GM23248 (cell line): ENCODE measurements around the gene RNF113B. TPM values are rescaled to one million over a fixed set of nuclear protein-coding genes. Genes with fewer than 3 reads are reported as not detected.

ENCODE experiments used
- DNase-seq: peaks from one replicate; pipeline ENCODE4 v3.0.0-alpha.2; 2015
- H2AFZ ChIP-seq: fragments of 200-600 bp; sonication (generic); 2 replicates; pipeline ENCODE4 v1.6.1; 2016; ENCODE audit warnings: antibody characterized with exemption
- H3F3A ChIP-seq: fragments of 200-600 bp; sonication (generic); 2 replicates; pipeline ENCODE4 v1.6.1; 2016; ENCODE audit warnings: mild to moderate bottlenecking, antibody characterized with exemption, mixed run types; ENCODE audit not compliant: insufficient read depth
- H3K27ac ChIP-seq: fragments of 200-600 bp; sonication (generic); 2 replicates; pipeline ENCODE4 v1.5.1; 2016; ENCODE audit warnings: mild to moderate bottlenecking
- H3K27me3 ChIP-seq: fragments of 200-600 bp; sonication (generic); replicated peaks from 2 replicates; pipeline ENCODE4 v1.6.1; 2016; ENCODE audit warnings: mild to moderate bottlenecking; ENCODE audit not compliant: insufficient read depth
- H3K36me3 ChIP-seq: fragments of 200-600 bp; sonication (generic); 2 replicates; pipeline ENCODE4 v1.6.1; 2016; ENCODE audit warnings: low read depth, mild to moderate bottlenecking
- H3K4me1 ChIP-seq: fragments of 200-600 bp; sonication (generic); 2 replicates; pipeline ENCODE4 v1.6.1; 2016; ENCODE audit warnings: mild to moderate bottlenecking; ENCODE audit not compliant: insufficient read depth
- H3K4me2 ChIP-seq: fragments of 200-600 bp; sonication (generic); one replicate; pipeline ENCODE4 v1.6.1; 2016; ENCODE audit warnings: mild to moderate bottlenecking; ENCODE audit not compliant: unreplicated experiment
- H3K4me3 ChIP-seq: fragments of 200-600 bp; sonication (generic); 2 replicates; pipeline ENCODE4 v1.5.1; 2016; ENCODE audit warnings: mild to moderate bottlenecking
- H3K79me2 ChIP-seq: fragments of 200-600 bp; sonication (generic); 2 replicates; pipeline ENCODE4 v1.6.1; 2016; ENCODE audit warnings: mild to moderate bottlenecking; ENCODE audit not compliant: insufficient read depth
- H3K9ac ChIP-seq: fragments of 200-600 bp; sonication (generic); 2 replicates; pipeline ENCODE4 v1.6.1; 2016; ENCODE audit warnings: mild to moderate bottlenecking
- H3K9me2 ChIP-seq: fragments of 200-600 bp; sonication (generic); 2 replicates; pipeline ENCODE4 v1.6.1; 2016; ENCODE audit warnings: mixed run types, mild to moderate bottlenecking, moderate library complexity; ENCODE audit not compliant: insufficient read depth
- H3K9me3 ChIP-seq: fragments of 200-600 bp; sonication (generic); one replicate; pipeline ENCODE4 v1.6.1; 2017; ENCODE audit warnings: low read depth
- H4K20me1 ChIP-seq: fragments of 200-600 bp; sonication (generic); 2 replicates; pipeline ENCODE4 v1.6.0; 2016; ENCODE audit not compliant: insufficient read depth
- EZH2 ChIP-seq: fragments of 200-600 bp; sonication (generic); IDR thresholded peaks from 2 replicates; pipeline ENCODE4 v1.6.1; 2018; ENCODE audit warnings: antibody characterized with exemption, mild to moderate bottlenecking; ENCODE audit not compliant: insufficient read depth, poor library complexity, severe bottlenecking
- EZH2phosphoT487 ChIP-seq: fragments of 200-600 bp; sonication (generic); IDR thresholded peaks from 2 replicates; pipeline ENCODE4 v1.6.1; 2018; ENCODE audit warnings: antibody characterized with exemption, moderate library complexity, mild to moderate bottlenecking, low read depth; ENCODE audit not compliant: insufficient read depth
- whole genome bisulfite sequencing, 2 experiments: methylation state at CpG; one replicate each; pipeline ENCODE4 v1.1.6; 2015 to 2017; ENCODE audit warnings: low lambda C conversion rate in 2 of 2, low coverage in 1 of 2; ENCODE audit errors: missing lambda C conversion rate in 2 of 2; 5-methylcytosine and 5-hydroxymethylcytosine counted together
- in situ Hi-C: fragments of 300-500 bp; cut with MboI; formaldehyde crosslinking; loops from 2 replicates; pipeline ENCODE4 v1.15.0; 2020
- polyA plus RNA-seq: library from polyadenylated mRNA; unstranded; fragments of >200 nt; fragmentation: Nextera tagmentation; extraction: Ambion mirVana; gene quantifications from 2 replicates; pipeline ENCODE4 v1.2.1, GENCODE V29; 2016
- total RNA-seq: library from RNA; depleted of rRNA; stranded (reverse); fragments of >200 nt; shearing (Covaris generic); gene quantifications from 2 replicates; pipeline ENCODE4 v1.2.3, GENCODE V29; 2014

RNF113B gene
- total and polyA plus RNA-seq, 2 experiments from 2014 or later, result not detected

DNA sequence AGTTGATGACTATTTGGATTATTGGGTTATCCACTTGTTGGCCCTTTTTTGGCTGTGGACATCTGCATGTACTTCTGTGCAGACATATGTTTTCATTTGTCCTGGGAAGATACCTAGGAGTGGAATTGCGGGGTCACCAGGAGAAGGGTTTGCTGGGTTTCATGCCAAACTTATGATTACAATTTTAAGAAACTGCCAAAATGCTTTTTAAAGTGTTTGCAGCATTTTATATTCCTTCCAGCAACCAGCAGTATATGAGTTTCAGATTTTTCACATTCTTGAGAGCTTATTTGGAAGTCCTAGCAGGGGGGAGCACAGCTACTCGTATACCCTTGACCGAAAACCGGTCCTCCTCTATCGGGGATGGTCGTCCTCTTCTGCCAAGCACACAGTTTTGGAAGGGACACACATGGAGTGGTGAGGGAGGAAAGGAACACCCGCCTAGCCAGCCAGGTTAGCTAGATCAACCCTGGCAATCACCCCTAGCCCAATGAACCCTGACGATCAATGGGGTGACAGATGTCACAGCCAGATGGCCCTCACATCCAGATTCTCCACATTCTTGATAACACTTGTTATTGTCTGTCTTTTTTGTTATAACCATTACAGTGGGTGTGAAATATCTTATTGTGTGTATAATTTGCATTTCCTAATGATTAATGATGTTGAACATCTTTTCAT, 26.7 kb upstream of the RNF113B start:
- Histone ChIP-seq H4K20me1 (no peaks in the 10 kb centered on the region), H3K4me1 (peaks cover 62% of the 10 kb centered on the region), H3K36me3 (no peaks in the 10 kb centered on the region), H3K27ac (peak overlapping the region; percentile 56), H3F3A (peaks cover 54% of the 10 kb centered on the region), H3K9me2 (no peaks in the 10 kb centered on the region), H3K9me3 (peaks cover 3% of the 10 kb centered on the region), H3K9ac (peak overlapping the region; percentile 10; the same call in 1 of the 2 replicates), H3K27me3 (no peaks in the 10 kb centered on the region), H3K79me2 (peaks cover 82% of the 10 kb centered on the region), H3K4me3 (peak overlapping the region; percentile 47), H2AFZ (peak overlapping the region; percentile 59; the same call in 1 of the 2 replicates), H3K4me2 (peak overlapping the region; percentile 56)
- no peak for TF ChIP-seq EZH2
- TF ChIP-seq EZH2phosphoT487, result no peak
- in situ Hi-C loops, result no loop called here
- WGBS, 2 experiments, result 9 to 11% methylated on average over 8 of the region's 8 CpGs
- peak; percentile 58 for DNase-seq

DNA sequence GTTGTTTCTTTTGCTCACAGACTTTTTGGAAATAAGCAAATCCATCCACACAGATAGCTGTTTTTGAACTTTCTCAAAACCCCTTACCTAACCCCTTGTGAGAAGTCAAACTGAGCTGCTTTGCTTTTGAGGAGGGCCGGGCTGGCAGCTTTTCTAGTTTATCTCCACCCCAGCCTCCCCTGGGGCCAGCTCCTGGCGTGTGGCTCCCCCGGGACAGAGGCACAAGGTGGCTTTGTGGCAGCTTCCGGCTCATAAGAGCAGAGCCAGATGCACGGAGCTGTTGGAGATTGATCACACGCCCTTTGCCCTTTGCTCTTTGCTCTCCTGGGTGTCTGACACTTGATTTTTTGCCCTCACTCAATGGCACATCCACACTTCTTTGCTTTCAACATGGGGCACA, 24.9 kb upstream of the RNF113B start:
- TF ChIP-seq EZH2phosphoT487 (no peak), EZH2 (no peak)
- in situ Hi-C loops, result no loop called here
- Histone ChIP-seq H3K4me3 (no peak overlapping the region), H3K9ac (no peak overlapping the region), H3K4me1 (peaks cover 44% of the 10 kb centered on the region), H3F3A (peaks cover 39% of the 10 kb centered on the region), H2AFZ (no peak overlapping the region), H3K36me3 (no peaks in the 10 kb centered on the region), H3K9me2 (no peaks in the 10 kb centered on the region), H3K79me2 (peaks cover 92% of the 10 kb centered on the region), H3K9me3 (peaks cover 3% of the 10 kb centered on the region), H4K20me1 (no peaks in the 10 kb centered on the region), H3K4me2 (no peak overlapping the region), H3K27ac (no peak overlapping the region), H3K27me3 (no peaks in the 10 kb centered on the region)
- 83 to 85% methylated on average over 6 of the region's 6 CpGs for WGBS, 2 experiments
- DNase-seq, result no peak

DNA sequence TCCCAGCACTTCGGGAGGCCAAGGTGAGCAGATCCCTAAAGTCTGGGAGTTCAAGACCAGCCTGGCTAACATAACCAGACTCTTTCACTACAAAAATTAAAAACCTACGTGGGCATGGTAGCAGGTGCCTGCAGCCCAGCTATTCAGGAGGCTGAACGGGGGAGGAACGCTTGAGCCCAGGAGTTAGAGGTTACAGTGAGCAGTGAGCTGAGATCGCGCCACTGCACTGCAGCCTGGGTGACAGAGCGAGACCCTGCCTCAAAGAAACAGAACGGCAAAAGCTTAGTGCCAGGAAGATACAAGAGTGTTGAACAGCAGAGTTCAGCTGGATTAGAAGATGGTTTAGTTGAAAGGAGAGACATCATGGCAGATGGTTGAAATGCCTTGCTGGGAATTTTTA, 24.1 kb upstream of the RNF113B start:
- no peak overlapping the region for H3K4me2 ChIP-seq
- H3K4me3 ChIP-seq, result no peak overlapping the region
- no peak overlapping the region for H3K27ac ChIP-seq
- TF ChIP-seq EZH2, result no peak
- no peak for TF ChIP-seq EZH2phosphoT487
- H3K27me3 ChIP-seq, result no peaks in the 10 kb centered on the region
- 80 to 82% methylated on average over 8 of the region's 8 CpGs for WGBS, 2 experiments
- in situ Hi-C loops, result no loop called here
- peaks cover 3% of the 10 kb centered on the region for H3K9me3 ChIP-seq
- H3K36me3 ChIP-seq, result no peaks in the 10 kb centered on the region
- peaks cover 36% of the 10 kb centered on the region for H3K4me1 ChIP-seq
- no peak overlapping the region for H2AFZ ChIP-seq
- H3K9me2 ChIP-seq, result no peaks in the 10 kb centered on the region
- peaks cover 98% of the 10 kb centered on the region for H3K79me2 ChIP-seq
- H3F3A ChIP-seq, result peaks cover 32% of the 10 kb centered on the region
- H3K9ac ChIP-seq, result no peak overlapping the region
- DNase-seq, result no peak
- H4K20me1 ChIP-seq, result no peaks in the 10 kb centered on the region

DNA sequence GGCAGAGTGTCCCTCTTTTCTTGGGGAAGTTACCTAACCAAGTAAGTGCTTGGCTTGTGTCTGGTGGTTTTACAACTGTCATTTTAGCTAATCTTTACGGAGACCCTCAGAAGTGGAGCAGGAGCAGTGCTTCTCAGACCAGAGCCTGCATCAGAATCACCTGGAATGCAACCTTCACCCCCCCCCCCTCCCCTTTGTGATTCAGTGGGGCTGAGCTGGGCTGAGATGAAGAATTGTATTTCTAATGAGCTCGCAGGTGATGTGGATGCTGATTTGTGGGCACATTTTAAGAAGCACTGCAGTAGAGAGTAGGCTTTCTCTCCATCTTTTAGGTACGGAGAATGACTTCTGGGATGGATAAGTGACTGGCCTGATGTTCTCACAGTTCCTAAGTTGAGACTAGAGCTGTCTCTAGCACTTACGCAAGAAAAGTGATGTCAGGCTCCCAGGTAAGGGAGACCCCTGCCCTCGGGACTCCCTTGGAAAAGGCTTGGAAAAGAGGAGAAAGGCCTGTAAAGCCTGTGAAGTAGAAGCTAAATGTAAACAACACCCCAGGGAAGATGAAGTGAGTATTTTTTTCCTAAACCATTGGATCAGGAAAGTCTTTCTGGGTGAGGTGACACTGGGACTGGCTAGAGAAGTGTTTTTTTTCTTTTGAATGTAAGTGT, 23.3 kb upstream of the RNF113B start:
- no peaks in the 10 kb centered on the region for H3K27me3 ChIP-seq
- in situ Hi-C loops, result no loop called here
- no peaks in the 10 kb centered on the region for H4K20me1 ChIP-seq
- no peak overlapping the region for H3K4me3 ChIP-seq
- no peaks in the 10 kb centered on the region for H3K9me2 ChIP-seq
- peaks cover 98% of the 10 kb centered on the region for H3K79me2 ChIP-seq
- TF ChIP-seq EZH2 (no peak), EZH2phosphoT487 (no peak)
- no peak overlapping the region for H3K27ac ChIP-seq
- WGBS, 2 experiments, result 80 to 81% methylated on average over 5 of the region's 5 CpGs
- H3K4me1 ChIP-seq, result peaks cover 30% of the 10 kb centered on the region
- H2AFZ ChIP-seq, result no peak overlapping the region
- no peak for DNase-seq
- no peak overlapping the region for H3K4me2 ChIP-seq
- peaks cover 24% of the 10 kb centered on the region for H3F3A ChIP-seq
- H3K36me3 ChIP-seq, result no peaks in the 10 kb centered on the region
- H3K9ac ChIP-seq, result no peak overlapping the region
- H3K9me3 ChIP-seq, result no peaks in the 10 kb centered on the region
